ENCODE results near the gene NFAM1.

DNA sequence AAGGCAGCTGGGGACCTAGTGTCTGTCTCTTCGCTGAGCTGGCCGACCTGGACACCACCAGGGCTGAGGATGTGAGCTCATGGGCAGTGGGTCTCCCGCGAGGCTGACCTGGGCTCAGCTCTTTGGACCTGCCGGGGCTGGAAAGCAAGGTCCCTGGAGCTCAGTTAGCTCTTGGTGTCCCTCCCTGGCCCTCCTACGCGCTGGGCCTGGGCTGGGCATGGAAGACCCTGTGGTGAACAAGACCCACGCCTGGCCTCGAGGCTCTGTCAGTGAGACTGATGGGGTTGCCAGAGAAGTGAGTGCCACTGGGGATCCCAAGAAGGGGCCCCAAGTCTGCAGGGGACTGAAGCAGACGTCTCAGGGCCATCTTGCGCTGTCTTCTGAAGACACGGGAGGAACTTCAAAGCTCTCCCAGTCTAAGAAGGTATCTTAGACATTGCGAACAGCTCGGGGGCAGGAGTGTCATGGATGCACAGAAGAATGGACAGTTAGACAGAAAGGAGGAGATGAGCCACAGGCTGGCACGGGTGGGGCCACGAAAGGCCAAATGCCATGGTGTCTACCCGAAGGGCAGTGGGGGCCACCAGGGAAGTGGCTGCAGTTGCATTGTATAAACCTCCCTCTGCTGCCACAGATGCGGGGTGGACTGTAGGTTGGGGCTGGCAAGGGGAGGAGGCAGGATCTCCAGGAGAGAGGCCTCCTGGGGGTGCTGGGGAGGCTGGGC is 31.2 kb downstream of the NFAM1 start:
- no peak for TF ChIP-seq POLR2A (IDR thresholded peaks at IDR 0.05)
- TF ChIP-seq, protein P1, sequence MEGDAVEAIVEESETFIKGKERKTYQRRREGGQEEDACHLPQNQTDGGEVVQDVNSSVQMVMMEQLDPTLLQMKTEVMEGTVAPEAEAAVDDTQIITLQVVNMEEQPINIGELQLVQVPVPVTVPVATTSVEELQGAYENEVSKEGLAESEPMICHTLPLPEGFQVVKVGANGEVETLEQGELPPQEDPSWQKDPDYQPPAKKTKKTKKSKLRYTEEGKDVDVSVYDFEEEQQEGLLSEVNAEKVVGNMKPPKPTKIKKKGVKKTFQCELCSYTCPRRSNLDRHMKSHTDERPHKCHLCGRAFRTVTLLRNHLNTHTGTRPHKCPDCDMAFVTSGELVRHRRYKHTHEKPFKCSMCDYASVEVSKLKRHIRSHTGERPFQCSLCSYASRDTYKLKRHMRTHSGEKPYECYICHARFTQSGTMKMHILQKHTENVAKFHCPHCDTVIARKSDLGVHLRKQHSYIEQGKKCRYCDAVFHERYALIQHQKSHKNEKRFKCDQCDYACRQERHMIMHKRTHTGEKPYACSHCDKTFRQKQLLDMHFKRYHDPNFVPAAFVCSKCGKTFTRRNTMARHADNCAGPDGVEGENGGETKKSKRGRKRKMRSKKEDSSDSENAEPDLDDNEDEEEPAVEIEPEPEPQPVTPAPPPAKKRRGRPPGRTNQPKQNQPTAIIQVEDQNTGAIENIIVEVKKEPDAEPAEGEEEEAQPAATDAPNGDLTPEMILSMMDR (IDR thresholded peaks at IDR 0.05), result no peak

All from adrenal gland (tissue), 5 donors.